Right atrium auricular region (tissue), 2 donors: ENCODE data around the gene RAB29. TPM values are rescaled to one million over a fixed set of nuclear protein-coding genes. Genes with fewer than 3 reads are reported as not detected.

Source experiments
- DNase-seq: peaks from one replicate; pipeline ENCODE4 v3.0.0-alpha.2; 2019; ENCODE audit warnings: low spot score
- H3K27ac ChIP-seq, 2 donors: fragments of 200-600 bp; sonication (generic); 1 replicate in 1 of 2; 2 replicates in 1 of 2; pipeline ENCODE4 v1.5.1; 2016 to 2019
- H3K27me3 ChIP-seq, 2 donors: fragments of 200-600 bp; sonication (generic); one replicate each; pipeline versions ENCODE4 v1.5.1 to v1.6.0; 2017 to 2019
- H3K36me3 ChIP-seq: fragments of 200-600 bp; sonication (generic); one replicate; pipeline ENCODE4 v1.5.1; 2016
- H3K4me1 ChIP-seq, 2 donors: fragments of 200-600 bp; sonication (generic); one replicate each; pipeline versions ENCODE4 v1.5.1 to v1.6.0; 2017 to 2019
- H3K4me3 ChIP-seq, 2 donors: fragments of 200-600 bp; sonication (generic); 1 replicate in 1 of 2; 2 replicates in 1 of 2; pipeline ENCODE4 v1.5.1; 2017 to 2019; ENCODE audit warnings: mild to moderate bottlenecking in 1 of 2, moderate library complexity in 1 of 2
- H3K9me3 ChIP-seq, 2 donors: fragments of 200-600 bp; sonication (generic); one replicate each; pipeline ENCODE4 v1.5.1; 2019
- total RNA-seq, 2 donors: library from RNA; depleted of rRNA; stranded (reverse); fragments of >200 nt; gene quantifications; one replicate each; pipeline ENCODE4 v1.1.0, GENCODE V29; 2016
- TF ChIP-seq, protein P1 (sequence below), 2 donors: fragments of 200-600 bp; sonication (generic); IDR thresholded peaks; one replicate each; pipeline ENCODE4 v1.5.1; 2019; ENCODE audit warnings: antibody characterized with exemption in 2 of 2

RAB29 gene
- total RNA-seq, 2 donors from 2014 or later: 17.7 to 18.6 TPM

DNA sequence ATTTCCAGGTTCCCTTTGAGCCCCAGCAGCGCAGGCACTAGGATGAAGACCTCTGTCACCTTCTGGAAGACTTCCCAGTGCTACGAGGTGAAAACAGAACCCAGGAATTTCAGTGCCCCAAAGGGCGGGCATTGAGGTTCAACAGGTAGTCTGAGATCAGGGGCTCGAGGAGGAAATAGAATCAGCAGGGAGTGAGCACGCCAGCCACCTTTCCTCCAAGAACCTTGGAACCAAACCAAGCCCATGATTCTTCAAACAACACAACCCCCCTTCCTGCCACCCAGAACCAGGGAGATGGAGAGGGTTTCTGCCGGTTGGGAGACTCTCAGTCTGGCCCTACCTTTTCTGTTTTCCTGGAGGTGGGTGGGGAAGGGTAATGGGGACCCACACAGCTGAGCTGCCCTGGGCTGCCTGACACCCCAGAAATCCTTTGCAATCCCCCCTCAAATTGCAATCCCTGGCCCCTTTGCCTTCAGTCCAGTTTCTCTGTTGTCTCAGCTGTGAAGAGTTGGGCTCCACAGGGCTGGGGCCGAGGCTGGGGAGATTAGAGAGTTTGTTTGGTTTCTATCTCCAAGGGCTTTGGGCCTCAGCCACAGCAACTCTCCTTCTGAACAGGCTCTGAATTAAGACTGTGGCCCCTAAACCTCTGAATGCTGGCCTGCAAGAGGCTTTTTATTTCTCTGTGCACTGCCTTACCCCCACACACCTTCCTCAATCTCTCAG is 25.9 kb upstream of the RAB29 start:
- Histone ChIP-seq H3K36me3 (peaks cover 49% of the 10 kb centered on the region), H3K27ac (peak overlapping the region; percentile 52 to 61), H3K4me3 (no peak overlapping the region), H3K27me3 (no peaks in the 10 kb centered on the region), H3K9me3 (no peaks in the 10 kb centered on the region), H3K4me1 (peaks cover 0 to 67% of the 10 kb centered on the region in 2 donors)
- no peak for DNase-seq
- TF ChIP-seq, protein P1, sequence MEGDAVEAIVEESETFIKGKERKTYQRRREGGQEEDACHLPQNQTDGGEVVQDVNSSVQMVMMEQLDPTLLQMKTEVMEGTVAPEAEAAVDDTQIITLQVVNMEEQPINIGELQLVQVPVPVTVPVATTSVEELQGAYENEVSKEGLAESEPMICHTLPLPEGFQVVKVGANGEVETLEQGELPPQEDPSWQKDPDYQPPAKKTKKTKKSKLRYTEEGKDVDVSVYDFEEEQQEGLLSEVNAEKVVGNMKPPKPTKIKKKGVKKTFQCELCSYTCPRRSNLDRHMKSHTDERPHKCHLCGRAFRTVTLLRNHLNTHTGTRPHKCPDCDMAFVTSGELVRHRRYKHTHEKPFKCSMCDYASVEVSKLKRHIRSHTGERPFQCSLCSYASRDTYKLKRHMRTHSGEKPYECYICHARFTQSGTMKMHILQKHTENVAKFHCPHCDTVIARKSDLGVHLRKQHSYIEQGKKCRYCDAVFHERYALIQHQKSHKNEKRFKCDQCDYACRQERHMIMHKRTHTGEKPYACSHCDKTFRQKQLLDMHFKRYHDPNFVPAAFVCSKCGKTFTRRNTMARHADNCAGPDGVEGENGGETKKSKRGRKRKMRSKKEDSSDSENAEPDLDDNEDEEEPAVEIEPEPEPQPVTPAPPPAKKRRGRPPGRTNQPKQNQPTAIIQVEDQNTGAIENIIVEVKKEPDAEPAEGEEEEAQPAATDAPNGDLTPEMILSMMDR (IDR thresholded peaks at IDR 0.05): no peak

GRCh38 chr1:205800427-205800826 is 25.1 kb upstream of the RAB29 start:
- TF ChIP-seq, protein P1 (IDR thresholded peaks at IDR 0.05): no peak
- Histone ChIP-seq H3K4me3 (no peak overlapping the region), H3K27ac (peak overlapping the region; percentile 52 to 61), H3K4me1 (peaks cover 0 to 60% of the 10 kb centered on the region in 2 donors), H3K9me3 (no peaks in the 10 kb centered on the region), H3K36me3 (peaks cover 56% of the 10 kb centered on the region), H3K27me3 (no peaks in the 10 kb centered on the region)
- DNase-seq: no peak

- Histone ChIP-seq H3K9me3 (no peaks in the 10 kb centered on the region), H3K4me1 (peaks cover 0 to 41% of the 10 kb centered on the region in 2 donors), H3K27me3 (no peaks in the 10 kb centered on the region), H3K4me3 (no peak overlapping the region), H3K36me3 (peaks cover 74% of the 10 kb centered on the region), H3K27ac (peak overlapping the region in 1 of 2 donors; percentile 16)
- TF ChIP-seq, protein P1 (IDR thresholded peaks at IDR 0.05): no peak
- DNase-seq: no peak
These were observed 23.3 kb upstream of the RAB29 start for GRCh38 chr1:205798577-205798976.

DNA sequence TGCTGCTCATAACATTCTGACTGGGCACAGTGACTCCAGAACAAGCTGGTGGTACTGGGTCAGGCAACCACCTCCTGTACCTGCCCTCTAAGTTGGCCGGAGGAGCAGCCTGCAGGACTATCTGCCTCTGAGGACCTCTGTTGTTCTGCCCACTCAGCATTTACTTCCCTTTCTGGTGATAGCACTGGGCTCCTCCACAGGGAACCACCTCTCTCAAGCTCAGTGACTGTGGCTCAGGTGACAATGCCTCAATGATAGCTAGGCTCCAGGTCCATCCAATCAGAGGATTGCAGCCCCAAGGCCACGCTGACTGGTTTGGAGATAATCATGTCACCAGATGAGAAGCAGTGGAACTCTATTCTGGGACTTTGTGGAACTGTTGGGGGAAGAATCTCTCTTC is 21.9 kb upstream of the RAB29 start:
- TF ChIP-seq, protein P1 (IDR thresholded peaks at IDR 0.05): no peak

DNA sequence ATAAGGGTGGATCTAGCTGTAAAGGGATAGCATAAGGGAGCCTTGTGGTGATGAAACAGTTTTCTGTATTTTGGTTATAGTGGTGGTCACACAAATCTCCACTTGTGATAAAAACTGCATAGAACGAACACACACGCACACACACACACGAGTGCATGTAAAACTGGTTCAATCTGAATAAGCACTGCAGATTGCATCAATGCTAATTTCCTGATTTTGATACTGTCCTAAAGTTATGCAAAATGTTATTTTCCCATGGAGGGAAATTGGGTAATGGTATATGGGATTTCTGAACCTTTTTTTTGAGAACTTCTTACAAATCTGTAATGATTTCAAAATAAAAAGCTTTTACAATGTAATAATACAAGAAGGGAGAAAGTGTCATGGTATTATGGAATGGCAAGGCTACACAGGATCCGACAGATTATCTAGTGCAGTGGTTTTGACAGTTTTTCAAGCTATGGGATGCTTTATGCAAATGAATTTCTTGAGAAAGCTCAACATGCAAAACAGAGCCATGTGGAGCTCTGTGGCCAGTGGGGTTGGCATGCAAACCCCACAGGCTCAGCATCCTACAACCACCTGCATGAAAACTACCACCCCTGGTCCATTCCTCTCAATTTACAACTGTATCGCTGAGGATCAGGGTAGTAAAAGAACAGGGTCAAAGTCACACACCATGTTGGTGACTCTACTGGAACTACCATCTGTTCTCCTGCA is 18.9 kb upstream of the RAB29 start:
- Histone ChIP-seq H3K4me1 (peaks cover 0 to 5% of the 10 kb centered on the region in 2 donors), H3K4me3 (no peak overlapping the region), H3K9me3 (no peaks in the 10 kb centered on the region), H3K36me3 (peaks cover 95% of the 10 kb centered on the region), H3K27ac (no peak overlapping the region), H3K27me3 (no peaks in the 10 kb centered on the region)
- TF ChIP-seq, protein P1 (IDR thresholded peaks at IDR 0.05): no peak
- DNase-seq: no peak

More for the DNA sequence above, 21.9 kb upstream of the RAB29 start:
- no peaks in the 10 kb centered on the region for H3K9me3 ChIP-seq
- no peaks in the 10 kb centered on the region for H3K27me3 ChIP-seq
- peaks cover 0 to 33% of the 10 kb centered on the region in 2 donors for H3K4me1 ChIP-seq
- no peak overlapping the region for H3K4me3 ChIP-seq
- peaks cover 88% of the 10 kb centered on the region for H3K36me3 ChIP-seq
- peak overlapping the region; percentile 16 to 37 for H3K27ac ChIP-seq
- DNase-seq: no peak
